ENCODE measurements around the gene CLMN. TPM values are rescaled to one million over a fixed set of nuclear protein-coding genes. Genes with fewer than 3 reads are reported as not detected.

The CLMN gene
- total and polyA plus RNA-seq, 2 of the 4 experiments (the other 2 are of a cell fraction), result 0.10 to 0.18 TPM

- Histone ChIP-seq H2AFZ (replicated peaks; ENCODE audit: low read length, poor library complexity) (no peak overlapping the region), H3K4ac (ENCODE audit: low read depth, low read length) (no peak overlapping the region), H3K27me3 (ENCODE audit: control insufficient read depth, insufficient read depth, low read length) (peaks cover 15% of the 10 kb centered on the region), H3K18ac (ENCODE audit: low read depth, low read length) (no peak overlapping the region), H4K8ac (ENCODE audit: low read depth in 2 of 2, low read length in 2 of 2) (no peak overlapping the region), H4K5ac (ENCODE audit: low read depth, low read length) (no peak overlapping the region), H2AK9ac (replicated peaks; ENCODE audit: low read depth, low read length, poor library complexity) (no peak overlapping the region), H3K4me1 (ENCODE audit: control insufficient read depth, insufficient read depth, low read length) (no peaks in the 10 kb centered on the region; the same call in 1 of the 2 replicates), H3K9ac (ENCODE audit: low read depth, low read length) (no peak overlapping the region), H3K4me2 (ENCODE audit: low read depth, low read length) (no peak overlapping the region), H3K14ac (replicated peaks; ENCODE audit: low read depth, low read length) (no peak overlapping the region), H2BK5ac (ENCODE audit: low read depth, low read length, poor library complexity, severe bottlenecking) (no peak overlapping the region), H2AK5ac (ENCODE audit: low read depth, low read length) (no peak overlapping the region), H4K20me1 (ENCODE audit: insufficient read depth, low read length) (no peaks in the 10 kb centered on the region), H3K27ac (ENCODE audit: insufficient read depth, low read length) (no peak overlapping the region), H4K91ac (ENCODE audit: insufficient read depth, low read depth, low read length) (no peak overlapping the region), H3K36me3 (ENCODE audit: control insufficient read depth, insufficient read depth, low read length) (no peaks in the 10 kb centered on the region), H2BK120ac (ENCODE audit: low read depth, low read length) (no peak overlapping the region), H3K9me1 (ENCODE audit: insufficient read depth, low read length) (no peaks in the 10 kb centered on the region), H3K79me1 (ENCODE audit: low read depth in 1 of 2, low read length in 2 of 2) (no peaks in the 10 kb centered on the region), H2BK20ac (ENCODE audit: low read depth, low read length) (no peak overlapping the region), H2BK15ac (ENCODE audit: low read depth, low read length) (no peak overlapping the region), H3K23ac (ENCODE audit: low read depth, low read length) (no peak overlapping the region), H3K9me3 (ENCODE audit: control insufficient read depth, insufficient read depth, low read length) (no peaks in the 10 kb centered on the region), H3K4me3 (ENCODE audit: insufficient read depth, low read depth, low read length) (no peak overlapping the region), H3K56ac (ENCODE audit: extremely low read depth, insufficient read depth, low read length) (no peak overlapping the region)
- dilution Hi-C loops (cut with HindIII; ENCODE audit: low sequenced_read_pairs, unreplicated experiment), result no loop called here
- POLR2A ChIA-PET (ENCODE audit: unreplicated experiment), result no interaction called here
- WGBS, 2 experiments (ENCODE audit: extremely low coverage in 2 of 2, insufficient read length in 1 of 2), result no CpG with 5 or more reads among the region's 6 CpGs
- CTCF ChIA-PET, result no interaction called here
- DNase-seq (no peak), ATAC-seq (ENCODE audit: low read depth) (no peak)
- intact Hi-C loops (cut with micrococcal nuclease), result no loop called here
- BruUV-seq (replicated peaks), result no TSS peak
- in situ Hi-C loops (cut with MboI; ENCODE audit: low sequenced_read_pairs), result no loop called here
- TF ChIP-seq CTCF (conservative IDR thresholded peaks at IDR 0.05; ENCODE audit: low read depth, low read length) (no peak), FOS (IDR thresholded peaks at IDR 0.05; ENCODE audit: low read depth, low read length) (no peak), RCOR1 (IDR thresholded peaks at IDR 0.05; ENCODE audit: insufficient replicate concordance, low read length) (no peak), CEBPB (IDR thresholded peaks at IDR 0.05; ENCODE audit: low read depth, low read length) (no peak), CHD1 (IDR thresholded peaks at IDR 0.05; ENCODE audit: low read depth, low read length) (no peak), RFX5 (IDR thresholded peaks at IDR 0.05; ENCODE audit: low read depth, low read length) (no peak), MAFK (IDR thresholded peaks at IDR 0.05; ENCODE audit: low read depth, low read length) (no peak), SMC3 (IDR thresholded peaks at IDR 0.05; ENCODE audit: low read depth, low read length) (no peak), MAZ (IDR thresholded peaks at IDR 0.05; ENCODE audit: borderline replicate concordance, low read depth, low read length) (no peak), BHLHE40 (IDR thresholded peaks at IDR 0.05; ENCODE audit: low read depth, low read length) (no peak), RAD21 (IDR thresholded peaks at IDR 0.05; ENCODE audit: low read length) (no peak), POLR2A (IDR thresholded peaks at IDR 0.05; ENCODE audit: low read depth, low read length) (no peak), MXI1 (IDR thresholded peaks at IDR 0.05; ENCODE audit: borderline replicate concordance, low read depth, low read length) (no peak), NFE2L2 (IDR thresholded peaks at IDR 0.05; ENCODE audit: low read depth, low read length) (no peak)
- TF ChIP-seq, protein P1, sequence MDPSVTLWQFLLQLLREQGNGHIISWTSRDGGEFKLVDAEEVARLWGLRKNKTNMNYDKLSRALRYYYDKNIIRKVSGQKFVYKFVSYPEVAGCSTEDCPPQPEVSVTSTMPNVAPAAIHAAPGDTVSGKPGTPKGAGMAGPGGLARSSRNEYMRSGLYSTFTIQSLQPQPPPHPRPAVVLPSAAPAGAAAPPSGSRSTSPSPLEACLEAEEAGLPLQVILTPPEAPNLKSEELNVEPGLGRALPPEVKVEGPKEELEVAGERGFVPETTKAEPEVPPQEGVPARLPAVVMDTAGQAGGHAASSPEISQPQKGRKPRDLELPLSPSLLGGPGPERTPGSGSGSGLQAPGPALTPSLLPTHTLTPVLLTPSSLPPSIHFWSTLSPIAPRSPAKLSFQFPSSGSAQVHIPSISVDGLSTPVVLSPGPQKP (IDR thresholded peaks at IDR 0.05; ENCODE audit: borderline replicate concordance, low read depth, low read length), result no peak
- TF ChIP-seq, protein P2, sequence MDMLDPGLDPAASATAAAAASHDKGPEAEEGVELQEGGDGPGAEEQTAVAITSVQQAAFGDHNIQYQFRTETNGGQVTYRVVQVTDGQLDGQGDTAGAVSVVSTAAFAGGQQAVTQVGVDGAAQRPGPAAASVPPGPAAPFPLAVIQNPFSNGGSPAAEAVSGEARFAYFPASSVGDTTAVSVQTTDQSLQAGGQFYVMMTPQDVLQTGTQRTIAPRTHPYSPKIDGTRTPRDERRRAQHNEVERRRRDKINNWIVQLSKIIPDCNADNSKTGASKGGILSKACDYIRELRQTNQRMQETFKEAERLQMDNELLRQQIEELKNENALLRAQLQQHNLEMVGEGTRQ (IDR thresholded peaks at IDR 0.05; ENCODE audit: low read depth, low read length), result no peak
Observed at GRCh38 chr14:95314609-95315008, 5.1 kb downstream of the CLMN start.

Data from IMR-90 (cell line).